ENCODE data around the gene PLCB1. TPM values are rescaled to one million over a fixed set of nuclear protein-coding genes. Genes with fewer than 3 reads are reported as not detected.

PLCB1 gene
- polyA plus RNA-seq, 1 donor (not counting 4 experiments of a cell fraction or from before 2014, with no cell fraction given): 0.37 TPM

DNA sequence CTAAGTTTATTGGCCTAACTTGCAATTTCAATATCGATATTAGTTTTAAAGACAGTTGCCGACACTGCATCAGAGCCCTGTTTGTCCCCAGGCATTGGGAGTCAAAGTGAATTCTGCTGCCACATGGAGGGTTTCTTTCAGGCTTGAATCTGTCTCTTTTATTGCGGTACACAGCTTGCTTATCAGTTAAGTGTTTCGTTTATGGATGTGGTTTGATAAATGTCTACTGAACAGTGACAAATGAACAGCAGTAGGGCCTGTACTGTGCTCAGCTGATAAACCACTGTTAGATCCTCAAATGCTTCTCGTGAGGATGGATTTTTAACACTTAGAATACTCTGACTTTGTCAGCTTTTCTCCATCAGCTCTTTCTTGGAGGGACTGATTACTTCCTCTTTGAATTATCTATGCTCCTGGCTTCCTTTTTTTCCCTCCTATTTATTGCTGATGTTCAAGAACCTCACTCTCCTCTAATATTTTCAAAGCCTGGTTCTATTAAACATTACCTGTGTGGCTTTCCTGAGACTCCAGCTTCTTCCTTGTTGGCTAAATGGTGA is 240.8 kb downstream of the PLCB1 start:
- Histone ChIP-seq H2AFZ (ENCODE audit: control insufficient read depth, low read length) (no peak overlapping the region), H3K79me2 (ENCODE audit: control insufficient read depth, insufficient read depth, low read length) (no peaks in the 10 kb centered on the region), H3K4me1 (ENCODE audit: control insufficient read depth, extremely low read depth, insufficient read depth, low read length) (no peaks in the 10 kb centered on the region), H3K27me3 (ENCODE audit: control insufficient read depth, extremely low read depth, insufficient read depth, low read length) (no peaks in the 10 kb centered on the region), H3K9me3 (ENCODE audit: control insufficient read depth, low read depth, low read length) (no peaks in the 10 kb centered on the region), H4K20me1 (ENCODE audit: control insufficient read depth, extremely low read depth, insufficient read depth, low read length) (no peaks in the 10 kb centered on the region), H3K4me2 (ENCODE audit: control insufficient read depth, extremely low read depth, insufficient read depth, low read depth, low read length) (no peak overlapping the region), H3K9ac (ENCODE audit: control insufficient read depth, extremely low read depth, insufficient read depth, low read length) (no peak overlapping the region), H3K9me1 (ENCODE audit: control insufficient read depth, extremely low read depth, insufficient read depth, low read length) (no peaks in the 10 kb centered on the region), H3K36me3 (ENCODE audit: control insufficient read depth in 2 of 2, extremely low read depth in 1 of 2, insufficient read depth in 2 of 2, low read length in 2 of 2) (no peaks in the 10 kb centered on the region), H3K4me3 (ENCODE audit: control insufficient read depth in 2 of 3, extremely low read depth in 1 of 3, insufficient read depth in 2 of 3, low read depth in 1 of 3, low read length in 3 of 3) (no peak overlapping the region), H3K27ac (ENCODE audit: control insufficient read depth, insufficient read depth, low read length) (no peak overlapping the region)
- dilution Hi-C loops (cut with MboI; ENCODE audit: extremely low pct_ligation_motif_present, low sequenced_read_pairs): no loop called here
- no peak for TF ChIP-seq EZH2 (IDR thresholded peaks at IDR 0.05; ENCODE audit: low read length)
- TF ChIP-seq, protein P1, sequence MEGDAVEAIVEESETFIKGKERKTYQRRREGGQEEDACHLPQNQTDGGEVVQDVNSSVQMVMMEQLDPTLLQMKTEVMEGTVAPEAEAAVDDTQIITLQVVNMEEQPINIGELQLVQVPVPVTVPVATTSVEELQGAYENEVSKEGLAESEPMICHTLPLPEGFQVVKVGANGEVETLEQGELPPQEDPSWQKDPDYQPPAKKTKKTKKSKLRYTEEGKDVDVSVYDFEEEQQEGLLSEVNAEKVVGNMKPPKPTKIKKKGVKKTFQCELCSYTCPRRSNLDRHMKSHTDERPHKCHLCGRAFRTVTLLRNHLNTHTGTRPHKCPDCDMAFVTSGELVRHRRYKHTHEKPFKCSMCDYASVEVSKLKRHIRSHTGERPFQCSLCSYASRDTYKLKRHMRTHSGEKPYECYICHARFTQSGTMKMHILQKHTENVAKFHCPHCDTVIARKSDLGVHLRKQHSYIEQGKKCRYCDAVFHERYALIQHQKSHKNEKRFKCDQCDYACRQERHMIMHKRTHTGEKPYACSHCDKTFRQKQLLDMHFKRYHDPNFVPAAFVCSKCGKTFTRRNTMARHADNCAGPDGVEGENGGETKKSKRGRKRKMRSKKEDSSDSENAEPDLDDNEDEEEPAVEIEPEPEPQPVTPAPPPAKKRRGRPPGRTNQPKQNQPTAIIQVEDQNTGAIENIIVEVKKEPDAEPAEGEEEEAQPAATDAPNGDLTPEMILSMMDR (optimal IDR thresholded peaks at IDR 0.05 in 1 of 3, IDR thresholded peaks at IDR 0.05 in 1 of 3, conservative IDR thresholded peaks at IDR 0.05 in 1 of 3; ENCODE audit: extremely low read depth in 1 of 3, insufficient read depth in 2 of 3, low read length in 3 of 3): no peak
- no peak for DNase-seq (ENCODE audit: low read depth, low spot score)
- FAIRE-seq: no peak

DNA sequence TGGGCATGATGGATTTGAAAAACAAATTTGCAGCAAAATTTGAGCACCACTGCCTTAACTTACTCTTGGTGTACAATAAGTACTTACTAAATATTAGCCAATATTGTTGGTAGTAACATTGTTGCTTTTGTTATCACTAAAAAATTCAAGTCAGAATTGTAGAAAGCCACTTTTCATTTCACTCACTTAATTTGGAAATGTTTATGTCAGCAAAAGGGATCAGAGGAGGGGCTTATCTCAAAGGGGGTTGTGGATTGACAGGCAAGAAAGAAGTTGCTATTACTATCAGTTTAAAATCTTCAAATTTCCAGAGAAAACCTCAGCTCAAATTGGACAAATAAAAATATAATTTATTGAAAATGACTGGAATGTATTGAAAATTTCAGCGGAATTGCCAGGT is 241.5 kb downstream of the PLCB1 start:
- H3K27ac ChIP-seq (ENCODE audit: control insufficient read depth, insufficient read depth, low read length): no peak overlapping the region
- no peak for TF ChIP-seq EZH2 (IDR thresholded peaks at IDR 0.05; ENCODE audit: low read length)
- TF ChIP-seq, protein P1 (optimal IDR thresholded peaks at IDR 0.05 in 1 of 3, IDR thresholded peaks at IDR 0.05 in 1 of 3, conservative IDR thresholded peaks at IDR 0.05 in 1 of 3; ENCODE audit: extremely low read depth in 1 of 3, insufficient read depth in 2 of 3, low read length in 3 of 3): no peak
- H3K9me3 ChIP-seq (ENCODE audit: control insufficient read depth, low read depth, low read length): no peaks in the 10 kb centered on the region
- H2AFZ ChIP-seq (ENCODE audit: control insufficient read depth, low read length): no peak overlapping the region
- H4K20me1 ChIP-seq (ENCODE audit: control insufficient read depth, extremely low read depth, insufficient read depth, low read length): no peaks in the 10 kb centered on the region
- FAIRE-seq (no peak), DNase-seq (ENCODE audit: low read depth, low spot score) (no peak)
- no peak overlapping the region for H3K4me2 ChIP-seq (ENCODE audit: control insufficient read depth, extremely low read depth, insufficient read depth, low read depth, low read length)
- no peak overlapping the region for H3K4me3 ChIP-seq (ENCODE audit: control insufficient read depth in 2 of 3, extremely low read depth in 1 of 3, insufficient read depth in 2 of 3, low read depth in 1 of 3, low read length in 3 of 3)
- no peaks in the 10 kb centered on the region for H3K79me2 ChIP-seq (ENCODE audit: control insufficient read depth, insufficient read depth, low read length)
- H3K9ac ChIP-seq (ENCODE audit: control insufficient read depth, extremely low read depth, insufficient read depth, low read length): no peak overlapping the region
- no peaks in the 10 kb centered on the region for H3K36me3 ChIP-seq (ENCODE audit: control insufficient read depth in 2 of 2, extremely low read depth in 1 of 2, insufficient read depth in 2 of 2, low read length in 2 of 2)
- H3K9me1 ChIP-seq (ENCODE audit: control insufficient read depth, extremely low read depth, insufficient read depth, low read length): no peaks in the 10 kb centered on the region
- no peaks in the 10 kb centered on the region for H3K27me3 ChIP-seq (ENCODE audit: control insufficient read depth, extremely low read depth, insufficient read depth, low read length)
- dilution Hi-C loops (cut with MboI; ENCODE audit: extremely low pct_ligation_motif_present, low sequenced_read_pairs): no loop called here
- H3K4me1 ChIP-seq (ENCODE audit: control insufficient read depth, extremely low read depth, insufficient read depth, low read length): no peaks in the 10 kb centered on the region

Data from keratinocyte (primary cell).